IMR-90 (cell line): ENCODE measurements around the gene CAPN9. TPM values are rescaled to one million over a fixed set of nuclear protein-coding genes. Genes with fewer than 3 reads are reported as not detected.

ENCODE experiments used
- ATAC-seq: fragments of 200-7000 bp; cut with Tn5 transposase; 2 replicates; pipeline ENCODE4 v1.9.1; 2020; ENCODE audit warnings: low read depth, mild to moderate bottlenecking, moderate library complexity
- BruUV-seq: library from RNA; stranded (reverse); fragments of 400-500 nt; replicated peaks from 2 replicates; lab custom pipeline; 2021; lab: Mats Ljungman, UMichigan
- CTCF ChIA-PET: fragments of 300-600 bp; formaldehyde crosslinking; extraction: SDS; loops from one replicate; lab custom pipeline; 2021; ENCODE audit warnings: antibody characterized with exemption; lab: Yijun Ruan, JAX
- POLR2A ChIA-PET: fragments of 300-600 bp; sonication (Branson Sonifier 250); formaldehyde crosslinking; loops from one replicate; lab custom pipeline; 2022; ENCODE audit warnings: antibody characterized with exemption; ENCODE audit not compliant: unreplicated experiment; lab: Charles Lee
- DNase-seq: peaks from one replicate; pipeline ENCODE4 v3.0.0; 2013
- H2AFZ ChIP-seq: replicated peaks from 2 replicates; pipeline ENCODE3; 2013; ENCODE audit warnings: low read length, mild to moderate bottlenecking; ENCODE audit not compliant: poor library complexity
- H2AK5ac ChIP-seq: 2 replicates; pipeline ENCODE4 v1.6.1; 2013; ENCODE audit warnings: low read depth, low read length, inconsistent platforms
- H2AK9ac ChIP-seq: replicated peaks from 2 replicates; pipeline ENCODE3; 2013; ENCODE audit warnings: mild to moderate bottlenecking, low read depth, low read length, moderate library complexity; ENCODE audit not compliant: poor library complexity
- H2BK120ac ChIP-seq: 2 replicates; pipeline ENCODE4 v1.6.1; 2013; ENCODE audit warnings: low read depth, low read length, inconsistent platforms
- H2BK15ac ChIP-seq: 3 replicates; pipeline ENCODE4 v1.6.1; 2013; ENCODE audit warnings: low read depth, low read length, inconsistent platforms
- H2BK20ac ChIP-seq: 2 replicates; pipeline ENCODE4 v1.6.1; 2013; ENCODE audit warnings: low read depth, mild to moderate bottlenecking, inconsistent platforms, low read length, moderate library complexity
- H2BK5ac ChIP-seq: 2 replicates; pipeline ENCODE4 v1.6.1; 2013; ENCODE audit warnings: mild to moderate bottlenecking, low read depth, low read length, inconsistent platforms; ENCODE audit not compliant: poor library complexity, severe bottlenecking
- H3K14ac ChIP-seq: replicated peaks from 2 replicates; pipeline ENCODE4 v1.6.1; 2013; ENCODE audit warnings: low read depth, low read length, inconsistent platforms
- H3K18ac ChIP-seq: 2 replicates; pipeline ENCODE4 v1.6.1; 2013; ENCODE audit warnings: low read depth, low read length, control low read depth
- H3K23ac ChIP-seq: 2 replicates; pipeline ENCODE4 v1.6.1; 2013; ENCODE audit warnings: low read depth, low read length, inconsistent platforms
- H3K27ac ChIP-seq: 2 replicates; pipeline ENCODE4 v1.5.1; 2013; ENCODE audit warnings: mild to moderate bottlenecking, control low read depth, low read length; ENCODE audit not compliant: insufficient read depth
- H3K27me3 ChIP-seq: 2 replicates; pipeline ENCODE4 v1.6.1; 2013; ENCODE audit warnings: low read length; ENCODE audit not compliant: control insufficient read depth, insufficient read depth
- H3K36me3 ChIP-seq: 2 replicates; pipeline ENCODE4 v1.6.1; 2013; ENCODE audit warnings: low read length, mixed read lengths; ENCODE audit not compliant: control insufficient read depth, insufficient read depth
- H3K4ac ChIP-seq: 2 replicates; pipeline ENCODE4 v1.6.1; 2013; ENCODE audit warnings: low read depth, low read length, inconsistent platforms
- H3K4me1 ChIP-seq: 2 replicates; pipeline ENCODE4 v1.6.1; 2013; ENCODE audit warnings: low read length, mixed read lengths; ENCODE audit not compliant: control insufficient read depth, insufficient read depth
- H3K4me2 ChIP-seq: 2 replicates; pipeline ENCODE4 v1.6.1; 2013; ENCODE audit warnings: low read depth, mild to moderate bottlenecking, control low read depth, low read length, moderate library complexity
- H3K4me3 ChIP-seq: 2 replicates; pipeline ENCODE4 v1.5.1; 2013; ENCODE audit warnings: low read depth, mild to moderate bottlenecking, control low read depth, low read length, moderate library complexity; ENCODE audit not compliant: insufficient read depth
- H3K56ac ChIP-seq: 2 replicates; pipeline ENCODE4 v1.6.1; 2013; ENCODE audit warnings: low read length, inconsistent platforms; ENCODE audit not compliant: insufficient read depth; ENCODE audit errors: extremely low read depth
- H3K79me1 ChIP-seq, 2 experiments: 2 replicates each; pipeline ENCODE4 v1.6.1; 2013; ENCODE audit warnings: low read length in 2 of 2, inconsistent platforms in 1 of 2, low read depth in 1 of 2
- H3K9ac ChIP-seq: 2 replicates; pipeline ENCODE4 v1.6.1; 2013; ENCODE audit warnings: low read depth, low read length, control low read depth
- H3K9me1 ChIP-seq: 2 replicates; pipeline ENCODE4 v1.6.1; 2013; ENCODE audit warnings: low read length, inconsistent platforms; ENCODE audit not compliant: insufficient read depth
- H3K9me3 ChIP-seq: 2 replicates; pipeline ENCODE4 v1.6.1; 2013; ENCODE audit warnings: low read length; ENCODE audit not compliant: control insufficient read depth, insufficient read depth
- H4K20me1 ChIP-seq: 2 replicates; pipeline ENCODE4 v1.6.1; 2013; ENCODE audit warnings: low read length, inconsistent platforms; ENCODE audit not compliant: insufficient read depth
- H4K5ac ChIP-seq: 2 replicates; pipeline ENCODE4 v1.6.1; 2013; ENCODE audit warnings: mild to moderate bottlenecking, low read depth, low read length, control low read depth
- H4K8ac ChIP-seq, 2 experiments: 2 replicates each; pipeline ENCODE4 v1.6.1; 2013; ENCODE audit warnings: low read depth in 2 of 2, low read length in 2 of 2, control low read depth in 1 of 2, inconsistent platforms in 1 of 2
- H4K91ac ChIP-seq: 2 replicates; pipeline ENCODE4 v1.6.1; 2013; ENCODE audit warnings: low read depth, low read length, inconsistent platforms; ENCODE audit not compliant: insufficient read depth
- BHLHE40 ChIP-seq: fragments of 150-350 bp; IDR thresholded peaks from 2 replicates; pipeline ENCODE4 v1.6.1; 2016; ENCODE audit warnings: mild to moderate bottlenecking, low read depth, low read length
- CEBPB ChIP-seq: IDR thresholded peaks from 2 replicates; pipeline ENCODE4 v1.6.1; 2012; ENCODE audit warnings: low read depth, low read length, improper control_type of control experiment
- FOS ChIP-seq: fragments of 150-350 bp; IDR thresholded peaks from 2 replicates; pipeline ENCODE4 v1.6.1; 2016; ENCODE audit warnings: low read depth, low read length
- MAFK ChIP-seq: IDR thresholded peaks from 2 replicates; pipeline ENCODE4 v1.6.1; 2012; ENCODE audit warnings: low read depth, low read length, improper control_type of control experiment
- MAZ ChIP-seq: IDR thresholded peaks from 2 replicates; pipeline ENCODE4 v1.6.1; 2012; ENCODE audit warnings: low read depth, mild to moderate bottlenecking, low read length, improper control_type of control experiment, moderate library complexity, borderline replicate concordance
- MXI1 ChIP-seq: IDR thresholded peaks from 2 replicates; pipeline ENCODE4 v1.6.1; 2012; ENCODE audit warnings: low read depth, mild to moderate bottlenecking, low read length, moderate library complexity, borderline replicate concordance
- NFE2L2 ChIP-seq: fragments of 150-350 bp; IDR thresholded peaks from 2 replicates; pipeline ENCODE4 v1.6.1; 2016; ENCODE audit warnings: low read depth, mild to moderate bottlenecking, low read length
- RAD21 ChIP-seq: IDR thresholded peaks from 2 replicates; pipeline ENCODE4 v1.6.1; 2012; ENCODE audit warnings: low read length, improper control_type of control experiment
- RCOR1 ChIP-seq: IDR thresholded peaks from 2 replicates; pipeline ENCODE4 v1.6.1; 2012; ENCODE audit warnings: mild to moderate bottlenecking, low read length, improper control_type of control experiment; ENCODE audit not compliant: insufficient replicate concordance
- SMC3 ChIP-seq: fragments of 150-350 bp; IDR thresholded peaks from 2 replicates; pipeline ENCODE4 v1.6.1; 2016; ENCODE audit warnings: low read depth, mild to moderate bottlenecking, antibody characterized with exemption, low read length, moderate library complexity
- WGBS, 2 experiments: methylation state at CpG; one replicate each; pipeline versions ENCODE4 v1.1.5 to v1.1.7; 2013; ENCODE audit warnings: missing lambda C conversion rate in 2 of 2; ENCODE audit not compliant: insufficient read length in 1 of 2; ENCODE audit errors: extremely low coverage in 2 of 2; 5-methylcytosine and 5-hydroxymethylcytosine counted together
- dilution Hi-C: fragments of 300-500 bp; cut with HindIII; formaldehyde crosslinking; loops from one replicate; pipeline ENCODE4 v1.14.3; 2018; ENCODE audit warnings: low sequenced_read_pairs; ENCODE audit not compliant: unreplicated experiment
- in situ Hi-C: fragments of 300-500 bp; cut with MboI; formaldehyde crosslinking; loops from 3 replicates; pipeline ENCODE4 v1.14.3; 2019; ENCODE audit warnings: low sequenced_read_pairs, inconsistent platforms, mixed read lengths
- intact Hi-C: fragments of 100-400 bp; cut with micrococcal nuclease; formaldehyde crosslinking; loops from 2 replicates; pipeline ENCODE4 v1.10.0; 2022
- polyA plus RNA-seq, 3 experiments: library from polyadenylated mRNA; depleted of rRNA; stranded (reverse); fragments of >200 nt; gene quantifications; 2 replicates each; pipeline ENCODE4 v1.2.3, GENCODE V29; 2012; ENCODE audit warnings: low replicate concordance in 1 of 3
- total RNA-seq: library from RNA; depleted of rRNA; stranded (reverse); fragments of >200 nt; gene quantifications from 2 replicates; pipeline ENCODE4 v1.2.3, GENCODE V29; 2012
- TF ChIP-seq, protein P1 (sequence below): fragments of 150-350 bp; IDR thresholded peaks from 2 replicates; pipeline ENCODE4 v1.6.1; 2016; ENCODE audit warnings: low read depth, mild to moderate bottlenecking, low read length, moderate library complexity, borderline replicate concordance
- TF ChIP-seq, protein P2 (sequence below): conservative IDR thresholded peaks from 2 replicates; pipeline ENCODE4 v1.5.1; 2012; ENCODE audit warnings: mild to moderate bottlenecking, low read depth, low read length, improper control_type of control experiment
- TF ChIP-seq, protein P3 (sequence below): fragments of 150-350 bp; IDR thresholded peaks from 2 replicates; pipeline ENCODE4 v1.6.1; 2017; ENCODE audit warnings: mild to moderate bottlenecking, antibody characterized with exemption, low read length, low read depth

CAPN9 gene
- total and polyA plus RNA-seq, 2 of the 4 experiments (the other 2 are of a cell fraction): not detected

DNA sequence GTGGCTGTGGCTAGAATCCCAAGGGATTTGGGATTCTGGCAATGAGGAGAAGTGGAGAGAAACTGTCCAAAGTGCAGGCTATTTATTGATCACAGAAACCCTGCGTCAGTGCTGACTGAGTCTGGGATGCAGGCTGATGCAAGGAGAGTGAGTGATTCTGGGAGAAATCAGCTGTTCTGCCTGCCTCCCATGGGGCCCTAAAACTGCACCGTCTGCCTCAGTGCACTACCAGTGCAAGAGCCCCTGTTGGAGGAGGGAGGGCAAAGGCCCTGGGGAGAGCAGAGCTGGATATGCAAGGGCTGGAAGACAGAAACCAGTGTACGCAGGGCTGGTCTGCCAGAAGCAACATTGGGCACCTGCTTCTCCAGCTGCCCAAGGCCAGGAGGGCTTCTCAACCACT is 78.6 kb downstream of the CAPN9 start:
- H3K18ac ChIP-seq: no peak overlapping the region; the same call in 1 of the 2 replicates
- H3K56ac ChIP-seq: no peak overlapping the region
- H2AK5ac ChIP-seq: peak overlapping the region; percentile 18; the same call in 1 of the 2 replicates
- no peak overlapping the region for H3K23ac ChIP-seq
- no peak overlapping the region for H4K5ac ChIP-seq
- H3K14ac ChIP-seq: peak overlapping the region; percentile 4; the same call in 1 of the 2 replicates
- H3K4ac ChIP-seq: no peak overlapping the region
- ChIA-PET POLR2A (no interaction called here), CTCF (no interaction called here)
- H4K8ac ChIP-seq: no peak overlapping the region
- ATAC-seq (no peak), DNase-seq (no peak)
- intact Hi-C loops (no loop called here), in situ Hi-C loops (no loop called here), dilution Hi-C loops (no loop called here)
- H2BK20ac ChIP-seq: no peak overlapping the region
- no TSS peak for BruUV-seq
- H4K91ac ChIP-seq: peak overlapping the region; percentile 22; the same call in 1 of the 2 replicates
- no peaks in the 10 kb centered on the region for H3K9me3 ChIP-seq
- no peak overlapping the region for H2BK15ac ChIP-seq
- no peaks in the 10 kb centered on the region for H3K27me3 ChIP-seq
- no peak overlapping the region for H3K4me3 ChIP-seq
- no peaks in the 10 kb centered on the region for H3K36me3 ChIP-seq
- H2BK120ac ChIP-seq: no peak overlapping the region
- H3K79me1 ChIP-seq: no peaks in the 10 kb centered on the region; a peak in 1 of 4 replicates
- 20% methylated on average over 1 of the region's 3 CpGs; no CpG with 5 or more reads in 1 of the 2 experiments for WGBS, 2 experiments
- no peak overlapping the region for H3K9ac ChIP-seq
- no peak overlapping the region for H3K4me2 ChIP-seq
- TF ChIP-seq MXI1: no peak
- TF ChIP-seq MAZ: no peak
- no peak for TF ChIP-seq NFE2L2
- TF ChIP-seq, protein P1, sequence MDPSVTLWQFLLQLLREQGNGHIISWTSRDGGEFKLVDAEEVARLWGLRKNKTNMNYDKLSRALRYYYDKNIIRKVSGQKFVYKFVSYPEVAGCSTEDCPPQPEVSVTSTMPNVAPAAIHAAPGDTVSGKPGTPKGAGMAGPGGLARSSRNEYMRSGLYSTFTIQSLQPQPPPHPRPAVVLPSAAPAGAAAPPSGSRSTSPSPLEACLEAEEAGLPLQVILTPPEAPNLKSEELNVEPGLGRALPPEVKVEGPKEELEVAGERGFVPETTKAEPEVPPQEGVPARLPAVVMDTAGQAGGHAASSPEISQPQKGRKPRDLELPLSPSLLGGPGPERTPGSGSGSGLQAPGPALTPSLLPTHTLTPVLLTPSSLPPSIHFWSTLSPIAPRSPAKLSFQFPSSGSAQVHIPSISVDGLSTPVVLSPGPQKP: no peak
- no peak for TF ChIP-seq SMC3
- TF ChIP-seq, protein P2, sequence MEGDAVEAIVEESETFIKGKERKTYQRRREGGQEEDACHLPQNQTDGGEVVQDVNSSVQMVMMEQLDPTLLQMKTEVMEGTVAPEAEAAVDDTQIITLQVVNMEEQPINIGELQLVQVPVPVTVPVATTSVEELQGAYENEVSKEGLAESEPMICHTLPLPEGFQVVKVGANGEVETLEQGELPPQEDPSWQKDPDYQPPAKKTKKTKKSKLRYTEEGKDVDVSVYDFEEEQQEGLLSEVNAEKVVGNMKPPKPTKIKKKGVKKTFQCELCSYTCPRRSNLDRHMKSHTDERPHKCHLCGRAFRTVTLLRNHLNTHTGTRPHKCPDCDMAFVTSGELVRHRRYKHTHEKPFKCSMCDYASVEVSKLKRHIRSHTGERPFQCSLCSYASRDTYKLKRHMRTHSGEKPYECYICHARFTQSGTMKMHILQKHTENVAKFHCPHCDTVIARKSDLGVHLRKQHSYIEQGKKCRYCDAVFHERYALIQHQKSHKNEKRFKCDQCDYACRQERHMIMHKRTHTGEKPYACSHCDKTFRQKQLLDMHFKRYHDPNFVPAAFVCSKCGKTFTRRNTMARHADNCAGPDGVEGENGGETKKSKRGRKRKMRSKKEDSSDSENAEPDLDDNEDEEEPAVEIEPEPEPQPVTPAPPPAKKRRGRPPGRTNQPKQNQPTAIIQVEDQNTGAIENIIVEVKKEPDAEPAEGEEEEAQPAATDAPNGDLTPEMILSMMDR: no peak
- TF ChIP-seq, protein P3, sequence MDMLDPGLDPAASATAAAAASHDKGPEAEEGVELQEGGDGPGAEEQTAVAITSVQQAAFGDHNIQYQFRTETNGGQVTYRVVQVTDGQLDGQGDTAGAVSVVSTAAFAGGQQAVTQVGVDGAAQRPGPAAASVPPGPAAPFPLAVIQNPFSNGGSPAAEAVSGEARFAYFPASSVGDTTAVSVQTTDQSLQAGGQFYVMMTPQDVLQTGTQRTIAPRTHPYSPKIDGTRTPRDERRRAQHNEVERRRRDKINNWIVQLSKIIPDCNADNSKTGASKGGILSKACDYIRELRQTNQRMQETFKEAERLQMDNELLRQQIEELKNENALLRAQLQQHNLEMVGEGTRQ: no peak
- TF ChIP-seq FOS: no peak
- TF ChIP-seq RAD21: no peak
- TF ChIP-seq RCOR1: no peak
- TF ChIP-seq CEBPB: no peak
- TF ChIP-seq MAFK: no peak
- TF ChIP-seq BHLHE40: no peak
- peak overlapping the region; percentile 49 for H2AK9ac ChIP-seq
- peaks cover 5% of the 10 kb centered on the region; the same call in 1 of the 2 replicates for H4K20me1 ChIP-seq
- H3K9me1 ChIP-seq: peaks cover 26% of the 10 kb centered on the region; the same call in 1 of the 2 replicates
- peaks cover 24% of the 10 kb centered on the region for H3K4me1 ChIP-seq
- H2AFZ ChIP-seq: no peak overlapping the region
- H2BK5ac ChIP-seq: no peak overlapping the region
- no peak overlapping the region for H3K27ac ChIP-seq
